Measurements from ENCODE around the gene MARCHF10.

Gene MARCHF10

GRCh38 chr17:62720126-62720850, 87.8 kb downstream of the MARCHF10 start:
- DNase-seq (ENCODE audit: low read depth in 2 of 2, low spot score in 1 of 2) = no peak

GRCh38 chr17:62719586-62719985, 88.5 kb downstream of the MARCHF10 start:
- DNase-seq (ENCODE audit: low read depth in 2 of 2, low spot score in 1 of 2) = no peak

- DNase-seq (ENCODE audit: low read depth in 2 of 2, low spot score in 1 of 2) = no peak
Measured at GRCh38 chr17:62718429-62718828, 89.7 kb downstream of the MARCHF10 start.

GRCh38 chr17:62717889-62718288, 90.2 kb downstream of the MARCHF10 start:
- no peak for DNase-seq (ENCODE audit: low read depth in 2 of 2, low spot score in 1 of 2)

GRCh38 chr17:62717589-62717855, 90.6 kb downstream of the MARCHF10 start:
- DNase-seq (ENCODE audit: low read depth in 2 of 2, low spot score in 1 of 2) = no peak

- no peak for DNase-seq (ENCODE audit: low read depth in 2 of 2, low spot score in 1 of 2)
Measured at GRCh38 chr17:62716834-62717588, 91.1 kb downstream of the MARCHF10 start.

GRCh38 chr17:62715882-62716390, 92.2 kb downstream of the MARCHF10 start:
- no peak for DNase-seq (ENCODE audit: low read depth in 2 of 2, low spot score in 1 of 2)

- DNase-seq (ENCODE audit: low read depth in 2 of 2, low spot score in 1 of 2) = no peak
Measured at GRCh38 chr17:62714016-62714777, 93.9 kb downstream of the MARCHF10 start.

GRCh38 chr17:62713086-62713881, 94.8 kb downstream of the MARCHF10 start:
- DNase-seq (ENCODE audit: low read depth in 2 of 2, low spot score in 1 of 2) = no peak

GRCh38 chr17:62712171-62712581, 95.9 kb downstream of the MARCHF10 start:
- DNase-seq (ENCODE audit: low read depth in 2 of 2, low spot score in 1 of 2) = no peak

- no peak for DNase-seq (ENCODE audit: low read depth in 2 of 2, low spot score in 1 of 2)
Measured at GRCh38 chr17:62708587-62708986, 99.5 kb downstream of the MARCHF10 start.

- no peak for DNase-seq (ENCODE audit: low read depth in 2 of 2, low spot score in 1 of 2)
Measured at GRCh38 chr17:62707425-62707739, 100.7 kb downstream of the MARCHF10 start.

- no peak for DNase-seq (ENCODE audit: low read depth in 2 of 2, low spot score in 1 of 2)
Measured at GRCh38 chr17:62706598-62707424, 101.3 kb downstream of the MARCHF10 start.

- DNase-seq (ENCODE audit: low read depth in 2 of 2, low spot score in 1 of 2) = no peak
Measured at GRCh38 chr17:62705778-62706597, 102.1 kb downstream of the MARCHF10 start.

- DNase-seq (ENCODE audit: low read depth in 2 of 2, low spot score in 1 of 2) = no peak
Measured at GRCh38 chr17:62705156-62705777, 102.8 kb downstream of the MARCHF10 start.

GRCh38 chr17:62704381-62704971, 103.6 kb downstream of the MARCHF10 start:
- DNase-seq (ENCODE audit: low read depth in 2 of 2, low spot score in 1 of 2) = no peak

- DNase-seq (ENCODE audit: low read depth in 2 of 2, low spot score in 1 of 2) = peak; percentile 37 to 42
Measured at GRCh38 chr17:62703776-62704380, 104.2 kb downstream of the MARCHF10 start.

- no peak for DNase-seq (ENCODE audit: low read depth in 2 of 2, low spot score in 1 of 2)
Measured at GRCh38 chr17:62703261-62703775, 104.8 kb downstream of the MARCHF10 start.
